Right lobe of liver (tissue), 4 donors: ENCODE results near the gene FSTL5.

Experiments
- CTCF ChIP-seq, 4 donors: fragments of 200-600 bp in 3 of 4; fragments of 450-650 bp in 1 of 4; IDR thresholded peaks; one replicate each; pipeline versions ENCODE4 v1.5.1 to v1.8.0; 2016 to 2022; ENCODE audit warnings: antibody characterized with exemption in 4 of 4, mild to moderate bottlenecking in 2 of 4
- POLR2A ChIP-seq: fragments of 450-650 bp; IDR thresholded peaks from one replicate; pipeline ENCODE4 v1.6.1; 2017; ENCODE audit warnings: antibody characterized with exemption, mild to moderate bottlenecking
- donor health status: DM: no; HTN: no; CAD: no.
- donor health status: DM: no; HTN: no; CAD: no.
- donor health status: DM: no; HTN: yes; CAD: no.

DNA sequence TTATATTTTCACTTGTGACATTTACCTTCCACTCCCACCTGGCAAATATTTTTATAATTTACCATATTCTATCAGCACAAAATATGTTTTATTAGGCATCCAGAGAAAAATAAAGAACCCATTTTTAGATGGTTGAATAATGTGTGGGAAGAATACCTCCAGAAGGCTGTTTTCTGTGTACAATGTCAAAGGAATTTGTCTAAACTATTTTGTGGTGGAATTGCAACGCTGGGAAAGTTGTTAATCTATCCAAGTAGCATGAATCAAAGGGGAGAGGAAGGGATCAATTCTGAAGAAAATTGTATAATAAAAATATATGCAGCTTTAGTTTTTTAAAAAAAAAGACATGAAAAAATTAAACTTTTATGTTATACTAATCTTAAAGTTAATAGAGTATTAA is 706.5 kb downstream of the FSTL5 start:
- no peak for TF ChIP-seq CTCF (IDR thresholded peaks at IDR 0.05)
- TF ChIP-seq POLR2A, result no peak
